Right ventricle myocardium superior (tissue), 1 donor: ENCODE data around the gene SERAC1. TPM values are rescaled to one million over a fixed set of nuclear protein-coding genes. Genes with fewer than 3 reads are reported as not detected.
A peak's percentile ranks its signal among the peaks of the same experiment; 100 is the strongest.

ENCODE experiments used
- ATAC-seq: fragments of 200-7000 bp; cut with Tn5 transposase; one replicate; pipeline ENCODE4 v1.9.1; 2020; ENCODE audit warnings: mild to moderate bottlenecking; ENCODE audit not compliant: poor library complexity
- DNase-seq: peaks from one replicate; pipeline ENCODE4 v3.0.0-alpha.2; 2020
- intact Hi-C: fragments of 100-400 bp; cut with DNase I; formaldehyde crosslinking; loops from one replicate; pipeline ENCODE4 v1.11.2; 2022
- total RNA-seq: library from RNA; stranded (reverse); fragmentation: NEBNext Ultra II Directional; extraction: Animal tissue kit (Norgen Biotek cat#: 25700); gene quantifications from one replicate; pipeline ENCODE4 v1.2.1, GENCODE V29; 2021
- donor health status: DM: no; HTN: yes; CAD: no; lungs with severe emphysema.

The SERAC1 gene
- total RNA-seq, 1 donor from 2014 or later: 4.5 TPM

GRCh38 chr6:158068893-158069799 lies 98.9 kb downstream of the SERAC1 start:
- intact Hi-C loops: no loop called here
- no peak for ATAC-seq
- no peak for DNase-seq

- intact Hi-C loops: no loop called here
- DNase-seq: no peak
- no peak for ATAC-seq
Observed at GRCh38 chr6:158068156-158068892, 99.7 kb downstream of the SERAC1 start.

DNA sequence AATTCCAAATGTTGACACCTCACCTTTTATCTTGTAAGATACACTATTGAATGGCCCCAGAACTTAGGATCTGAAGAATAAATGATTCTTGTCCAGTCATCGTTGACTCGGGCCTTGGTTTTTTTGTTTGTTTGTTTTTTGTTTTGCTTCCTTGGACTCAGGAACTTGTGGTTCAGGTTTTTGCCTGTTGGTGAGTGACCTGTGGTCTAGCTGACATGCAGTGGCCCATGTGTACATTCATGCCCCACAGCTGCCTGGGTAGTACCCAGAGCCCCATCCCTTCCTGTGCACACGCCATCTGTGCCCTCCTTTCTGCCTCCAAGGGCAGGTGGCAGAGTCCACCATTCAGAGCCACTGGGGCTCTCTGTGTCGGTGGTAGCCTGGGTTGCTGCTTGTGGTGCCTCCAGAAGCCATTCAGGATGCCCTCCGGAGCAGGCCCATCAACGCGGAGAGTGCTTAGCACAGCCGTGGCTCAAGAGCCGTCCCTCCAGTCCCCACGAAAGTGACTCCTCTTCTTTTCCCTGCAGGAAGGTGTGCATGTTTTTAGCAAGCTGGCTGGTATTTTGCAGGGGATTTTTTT lies 100.5 kb downstream of the SERAC1 start:
- intact Hi-C loops: no loop called here
- no peak for DNase-seq
- ATAC-seq: no peak

GRCh38 chr6:158066136-158066781 lies 101.8 kb downstream of the SERAC1 start:
- no peak for DNase-seq
- intact Hi-C loops: no loop called here
- ATAC-seq: no peak

GRCh38 chr6:158064725-158065251 lies 103.3 kb downstream of the SERAC1 start:
- intact Hi-C loops: no loop called here
- no peak for DNase-seq
- ATAC-seq: no peak

GRCh38 chr6:158063736-158064135 lies 104.3 kb downstream of the SERAC1 start:
- DNase-seq (no peak), ATAC-seq (no peak)
- intact Hi-C loops: no loop called here

- ATAC-seq: no peak
- DNase-seq: no peak
- intact Hi-C loops: no loop called here
Observed at GRCh38 chr6:158061709-158062461, 106.2 kb downstream of the SERAC1 start.

- ATAC-seq: no peak
- intact Hi-C loops: no loop called here
- no peak for DNase-seq
Observed at GRCh38 chr6:158061361-158061708, 106.7 kb downstream of the SERAC1 start.

GRCh38 chr6:158060455-158061360 lies 107.4 kb downstream of the SERAC1 start:
- ATAC-seq (peak; percentile 88), DNase-seq (peak; percentile 91)
- intact Hi-C loops: no loop called here

Other genes starting within 250 kb of the SERAC1 start
- gene SYNJ2, start 186.4 kb downstream of the SERAC1 start, total RNA-seq: 14.0 TPM
- 25.6 TPM for gene GTF2H5, start 88 bp upstream of the SERAC1 start, total RNA-seq
- gene TULP4, start 144.2 kb upstream of the SERAC1 start, total RNA-seq: 98.2 TPM